Heart right ventricle (tissue), 16 donors: Measurements from ENCODE around the gene RASAL2. TPM values are rescaled to one million over a fixed set of nuclear protein-coding genes. Genes with fewer than 3 reads are reported as not detected.

Experiments
- ATAC-seq, 8 donors: fragments of 200-7000 bp; cut with Tn5 transposase; one replicate each; pipeline ENCODE4 v1.9.1; 2020; ENCODE audit warnings: mild to moderate bottlenecking in 8 of 8, moderate library complexity in 8 of 8, moderate number of reproducible peaks in 1 of 8
- DNase-seq, 2 donors: peaks; one replicate each; pipeline ENCODE4 v3.0.0-alpha.2; 2020
- H3K27ac ChIP-seq, 10 donors: fragments of 200-600 bp; sonication (generic) in 2 of 10; one replicate each; pipeline versions ENCODE4 v1.5.0 to v1.8.0; 2020 to 2022; ENCODE audit warnings: mild to moderate bottlenecking in 3 of 10
- H3K27me3 ChIP-seq, 7 donors: fragments of 200-600 bp; one replicate each; pipeline ENCODE4 v1.8.0; 2021 to 2022; ENCODE audit warnings: mild to moderate bottlenecking in 2 of 7
- H3K36me3 ChIP-seq, 9 donors: fragments of 200-600 bp; sonication (generic) in 1 of 9; one replicate each; pipeline versions ENCODE4 v1.5.0 to v1.8.0; 2020 to 2022; ENCODE audit warnings: mild to moderate bottlenecking in 2 of 9
- H3K4me1 ChIP-seq, 9 donors: fragments of 200-600 bp; sonication (generic) in 1 of 9; one replicate each; pipeline versions ENCODE4 v1.5.0 to v1.8.0; 2020 to 2022; ENCODE audit warnings: mild to moderate bottlenecking in 4 of 9
- H3K4me3 ChIP-seq, 10 donors: fragments of 200-600 bp; sonication (generic) in 2 of 10; one replicate each; pipeline versions ENCODE4 v1.5.0 to v1.8.0; 2020 to 2022; ENCODE audit warnings: mild to moderate bottlenecking in 7 of 10, moderate library complexity in 2 of 10
- H3K9me3 ChIP-seq, 11 donors: fragments of 200-600 bp in 10 of 11; sonication (generic) in 2 of 11; one replicate each; pipeline versions ENCODE4 v1.5.0 to v1.8.0; 2013 to 2022; ENCODE audit warnings: mild to moderate bottlenecking in 2 of 11, control low read depth in 1 of 11, moderate library complexity in 1 of 11
- WGBS, 2 donors: extraction: QIAGEN DNeasy Blood & Tissue Kit; methylation state at CpG; one replicate each; pipeline ENCODE4 v1.1.7; 2013; ENCODE audit warnings: inconsistent platforms in 1 of 2; 5-methylcytosine and 5-hydroxymethylcytosine counted together
- intact Hi-C, 10 donors: fragments of 100-400 bp; cut with DNase I; formaldehyde crosslinking; loops; one replicate each; pipeline versions ENCODE4 v1.11.1 to v1.14.2; 2022
- polyA plus RNA-seq, 2 donors: library from polyadenylated mRNA; stranded (reverse); fragments of 200-250 nt; gene quantifications; one replicate each; pipeline ENCODE4 v1.2.3, GENCODE V29; 2013
- total RNA-seq, 10 donors: library from RNA; stranded (reverse); fragmentation: NEBNext Ultra II Directional in 3 of 10; extraction: Animal tissue kit (Norgen Biotek cat#: 25700) in 3 of 10; gene quantifications; one replicate each; pipeline versions ENCODE4 v1.2.1 to v1.2.4, GENCODE V29; 2021 to 2023
- TF ChIP-seq, protein P1 (sequence below), 9 donors: fragments of 200-600 bp; sonication (generic) in 2 of 9; IDR thresholded peaks; one replicate each; pipeline versions ENCODE4 v1.5.0 to v1.8.0; 2021 to 2022; ENCODE audit warnings: antibody characterized with exemption in 9 of 9, mild to moderate bottlenecking in 5 of 9, moderate library complexity in 1 of 9
- donor health status: Arrhythmogenic right ventricular cardiomyopathy.
- donor health status: ischemic (EF 13 %, LVEDD 7.1; RV severe dilation, severe dysfunction).
- donor health status: healthy with polysubstance abuse.
- donor health status: DM: no; HTN: yes; CAD: no.
- donor health status: DM: no; HTN: no; CAD: no.
- donor health status: ischemic (EF 25% LVEDD 6.9; RV normal size, moderate dysfunction).
- donor health status: ischemic (EF 25% LVEDD 5.7; RV mildly dilated, moderate dysfunction).
- donor health status: healthy.
- donor health status: DM: yes; HTN: yes; CAD: no.
- donor health status: Ischemic cardiomyopathy.
- donor health status: ischemic (EF 35%, LVEDD 5.7; RV mildly dilated, moderate dysfunction).
- donor health status: nonischemic (EF 11% LVEDD 7.7; RV severe dilation, severe dysfunction).
- donor health status: DM: yes; HTN: yes; CAD: no.
- donor health status: PGD.
- donor health status: ischemic (EF 29% LVEDD 5.4; RV normal size, mild dysfunction).
- donor health status: nonischemic (EF 23%, LVEDD 6.1; RV moderate dilation, normal function).

Gene RASAL2
- total and polyA plus RNA-seq, 12 donors = 3.5 to 59.8 (median 36.2) TPM

DNA sequence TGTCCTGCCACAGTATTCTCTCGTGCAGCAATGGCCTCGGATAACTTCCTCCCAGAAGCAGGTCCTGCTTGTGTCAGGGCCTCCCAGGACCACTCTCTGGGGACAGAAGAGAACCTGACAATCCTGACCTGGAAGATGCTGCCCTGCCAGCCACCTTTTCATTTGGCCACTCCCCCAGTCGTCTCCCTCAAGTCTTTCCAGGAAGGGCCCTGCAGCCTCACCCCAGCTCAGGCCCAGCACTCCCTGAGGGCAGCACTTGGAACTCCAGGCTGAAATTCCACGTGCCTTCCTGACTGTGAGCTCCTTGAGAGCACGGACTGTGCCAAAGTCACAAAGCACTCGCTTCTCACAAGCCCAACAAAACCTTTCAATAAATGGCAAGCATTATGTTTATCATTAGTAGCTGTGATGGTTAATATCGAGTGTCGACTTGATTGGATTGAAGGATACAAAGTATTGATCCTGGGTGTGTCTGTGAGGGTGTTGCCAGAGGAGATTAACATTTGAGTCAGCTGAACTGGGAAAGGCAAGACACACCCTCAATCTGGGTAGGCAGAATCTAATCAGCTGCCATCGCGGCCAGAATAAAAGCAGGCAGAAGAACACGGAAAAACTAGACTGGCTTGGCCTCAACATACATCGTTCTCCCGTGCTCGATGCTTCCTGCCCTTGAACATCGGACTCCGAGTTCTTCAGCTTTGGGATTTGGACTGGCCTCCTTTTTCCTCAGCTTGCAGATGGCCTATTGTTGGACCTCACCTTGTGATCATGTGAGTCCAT, 405.2 kb downstream of the RASAL2 start:
- Histone ChIP-seq H3K27me3 (no peaks in the 10 kb centered on the region), H3K4me1 (peaks cover 0 to 12% (median 0%) of the 10 kb centered on the region in 9 donors), H3K9me3 (no peaks in the 10 kb centered on the region), H3K36me3 (no peaks in the 10 kb centered on the region), H3K4me3 (no peak overlapping the region), H3K27ac (no peak overlapping the region)
- intact Hi-C loops = loop anchor here in 1 of 10 donors (10.0 kb wide), 1 partner anchor 194 kb away; no protein-coding TSS in a partner anchor
- ATAC-seq (no peak), DNase-seq (no peak)
- TF ChIP-seq, protein P1, sequence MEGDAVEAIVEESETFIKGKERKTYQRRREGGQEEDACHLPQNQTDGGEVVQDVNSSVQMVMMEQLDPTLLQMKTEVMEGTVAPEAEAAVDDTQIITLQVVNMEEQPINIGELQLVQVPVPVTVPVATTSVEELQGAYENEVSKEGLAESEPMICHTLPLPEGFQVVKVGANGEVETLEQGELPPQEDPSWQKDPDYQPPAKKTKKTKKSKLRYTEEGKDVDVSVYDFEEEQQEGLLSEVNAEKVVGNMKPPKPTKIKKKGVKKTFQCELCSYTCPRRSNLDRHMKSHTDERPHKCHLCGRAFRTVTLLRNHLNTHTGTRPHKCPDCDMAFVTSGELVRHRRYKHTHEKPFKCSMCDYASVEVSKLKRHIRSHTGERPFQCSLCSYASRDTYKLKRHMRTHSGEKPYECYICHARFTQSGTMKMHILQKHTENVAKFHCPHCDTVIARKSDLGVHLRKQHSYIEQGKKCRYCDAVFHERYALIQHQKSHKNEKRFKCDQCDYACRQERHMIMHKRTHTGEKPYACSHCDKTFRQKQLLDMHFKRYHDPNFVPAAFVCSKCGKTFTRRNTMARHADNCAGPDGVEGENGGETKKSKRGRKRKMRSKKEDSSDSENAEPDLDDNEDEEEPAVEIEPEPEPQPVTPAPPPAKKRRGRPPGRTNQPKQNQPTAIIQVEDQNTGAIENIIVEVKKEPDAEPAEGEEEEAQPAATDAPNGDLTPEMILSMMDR (IDR thresholded peaks at IDR 0.05) = no peak
- WGBS, 2 donors = 88 to 91% methylated on average over 16 of the region's 16 CpGs

DNA sequence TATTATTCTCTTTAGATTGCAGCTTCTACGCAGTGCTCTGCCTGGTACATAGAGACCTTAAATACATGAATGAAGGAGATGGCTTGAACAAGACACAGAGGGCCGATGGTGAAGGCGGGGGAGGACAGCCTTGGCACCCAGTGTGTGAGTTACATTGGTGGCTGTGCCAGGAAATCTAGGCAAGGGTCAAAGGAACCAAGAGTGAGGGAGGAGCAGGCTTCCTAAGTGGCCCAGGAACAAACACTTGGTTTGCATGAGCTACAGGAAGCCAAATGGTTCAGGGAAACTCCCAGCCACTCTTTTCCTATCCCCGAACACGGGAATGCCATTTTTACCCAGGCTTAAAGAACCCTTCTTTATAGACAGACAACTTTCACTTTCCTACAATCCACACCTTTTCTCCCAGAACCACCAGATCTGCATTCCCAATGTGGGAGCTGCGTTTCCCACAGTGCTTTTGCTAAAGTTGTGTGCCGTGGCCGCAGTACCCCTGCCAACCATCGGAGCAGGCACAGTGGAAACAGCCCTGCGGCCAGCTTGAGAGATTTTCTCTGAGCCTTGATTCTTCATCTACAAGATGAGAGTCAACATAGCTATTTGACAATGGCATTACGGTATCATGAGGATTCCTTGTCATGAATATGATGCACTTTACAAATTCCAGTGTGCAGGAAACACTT, 406.3 kb downstream of the RASAL2 start:
- DNase-seq = no peak

DNA sequence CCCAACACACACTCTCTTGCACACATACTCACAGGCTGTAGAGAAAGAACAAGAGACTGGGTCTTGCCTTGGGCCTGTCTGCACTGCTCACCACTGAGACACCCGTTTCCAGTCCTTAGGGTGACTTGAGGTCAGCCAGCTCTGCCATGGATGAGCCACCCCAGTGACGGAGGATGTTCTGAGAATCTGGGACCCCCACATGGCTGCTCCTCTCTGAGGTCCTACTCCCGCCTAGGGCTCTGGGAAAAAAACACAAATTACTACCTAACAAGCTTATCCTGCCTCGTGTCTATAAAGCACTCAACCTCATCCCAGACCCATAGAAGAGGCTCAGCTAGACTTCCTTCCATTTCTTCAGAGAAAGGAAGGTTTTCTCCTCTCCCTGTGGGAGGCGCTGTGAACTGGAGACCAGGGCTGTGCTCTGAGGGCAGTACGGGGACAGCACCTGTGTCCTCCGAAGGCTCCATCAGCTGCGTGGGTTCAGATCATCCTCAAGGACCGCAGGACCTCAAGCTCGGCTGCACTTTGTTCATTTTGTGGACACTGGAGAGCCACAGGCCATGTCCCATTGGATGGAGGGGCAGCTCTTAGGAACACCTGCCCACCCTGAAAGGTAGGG, 407.1 kb downstream of the RASAL2 start:
- 93 to 94% methylated on average over 10 of the region's 10 CpGs for WGBS, 2 donors
- no peak for DNase-seq
- H3K27ac ChIP-seq = no peak overlapping the region
- peaks cover 0 to 6% (median 0%) of the 10 kb centered on the region in 9 donors for H3K4me1 ChIP-seq
- no peak overlapping the region for H3K4me3 ChIP-seq
- no peaks in the 10 kb centered on the region for H3K27me3 ChIP-seq
- TF ChIP-seq, protein P1 (IDR thresholded peaks at IDR 0.05) = no peak
- intact Hi-C loops = loop anchor here in 8 of 10 donors (2.0 to 10.0 kb wide), 3 partner anchors 189 to 196 kb away; no protein-coding TSS in a partner anchor
- no peaks in the 10 kb centered on the region for H3K36me3 ChIP-seq
- no peaks in the 10 kb centered on the region for H3K9me3 ChIP-seq
- peak in 1 of 8 donors; percentile 5 for ATAC-seq

More for the DNA sequence above, 406.3 kb downstream of the RASAL2 start:
- 79 to 85% methylated on average over 11 of the region's 11 CpGs for WGBS, 2 donors
- H3K4me1 ChIP-seq = peaks cover 0 to 7% (median 0%) of the 10 kb centered on the region in 9 donors
- ATAC-seq = no peak
- H3K27ac ChIP-seq = no peak overlapping the region
- intact Hi-C loops = loop anchor here in 8 of 10 donors (2.0 to 10.0 kb wide), 3 partner anchors 188 to 195 kb away; no protein-coding TSS in a partner anchor
- H3K9me3 ChIP-seq = no peaks in the 10 kb centered on the region
- H3K4me3 ChIP-seq = no peak overlapping the region
- H3K36me3 ChIP-seq = no peaks in the 10 kb centered on the region
- H3K27me3 ChIP-seq = no peaks in the 10 kb centered on the region
- TF ChIP-seq, protein P1 (IDR thresholded peaks at IDR 0.05) = peak in 1 of 9 donors; percentile 9
